NB4 (cell line): ENCODE measurements around the gene ANKRD34A.

ENCODE experiments used
- DNase-seq: peaks from one replicate; pipeline ENCODE4 v3.0.0; 2010; ENCODE audit warnings: low read depth
- H3K4me3 ChIP-seq: one replicate; pipeline ENCODE4 v1.5.1; 2011; ENCODE audit warnings: mild to moderate bottlenecking, low read depth, low read length, moderate library complexity
- CTCF ChIP-seq: IDR thresholded peaks from one replicate; pipeline ENCODE4 v1.5.1; 2012; ENCODE audit warnings: low read depth, low read length
- MAX ChIP-seq: IDR thresholded peaks from 2 replicates; pipeline ENCODE4 v1.6.1; 2011; ENCODE audit warnings: low read depth, low read length
- MYC ChIP-seq: IDR thresholded peaks from 2 replicates; pipeline ENCODE4 v1.6.1; 2011; ENCODE audit warnings: low read depth, low read length
- POLR2A ChIP-seq: IDR thresholded peaks from 2 replicates; pipeline ENCODE4 v1.6.1; 2011; ENCODE audit warnings: mild to moderate bottlenecking; ENCODE audit not compliant: insufficient read length; ENCODE audit errors: extremely low read depth

ANKRD34A gene

DNA sequence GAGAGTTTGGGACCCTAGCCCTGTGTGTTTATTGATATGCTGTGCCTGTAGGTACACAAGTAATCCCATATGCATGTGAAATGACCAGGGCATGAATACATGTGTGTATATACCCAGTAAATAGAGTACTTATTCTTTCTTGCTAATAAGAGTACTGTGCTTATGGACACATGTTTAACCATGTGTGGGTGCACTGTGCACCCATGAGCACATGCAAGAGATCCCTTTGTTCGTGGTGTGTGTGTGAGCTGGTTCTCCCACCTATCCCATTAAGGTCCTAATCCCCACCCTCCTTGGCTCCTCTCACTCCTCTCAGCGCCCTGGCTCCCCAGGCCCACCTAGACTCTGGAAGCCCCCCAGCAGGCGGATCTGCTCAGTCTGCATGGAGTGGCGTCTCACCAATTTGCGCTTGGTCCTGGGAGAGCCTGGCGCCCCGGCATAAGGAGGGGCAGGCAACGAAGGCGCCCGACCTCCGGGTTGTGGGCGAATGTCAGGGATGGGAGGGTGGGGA, 4.4 kb downstream of the ANKRD34A start:
- TF ChIP-seq MAX: peak; percentile 87
- no peak; the same call in none of the 2 replicates for TF ChIP-seq MYC
- peak overlapping the region; percentile 73 for H3K4me3 ChIP-seq
- DNase-seq: no peak

DNA sequence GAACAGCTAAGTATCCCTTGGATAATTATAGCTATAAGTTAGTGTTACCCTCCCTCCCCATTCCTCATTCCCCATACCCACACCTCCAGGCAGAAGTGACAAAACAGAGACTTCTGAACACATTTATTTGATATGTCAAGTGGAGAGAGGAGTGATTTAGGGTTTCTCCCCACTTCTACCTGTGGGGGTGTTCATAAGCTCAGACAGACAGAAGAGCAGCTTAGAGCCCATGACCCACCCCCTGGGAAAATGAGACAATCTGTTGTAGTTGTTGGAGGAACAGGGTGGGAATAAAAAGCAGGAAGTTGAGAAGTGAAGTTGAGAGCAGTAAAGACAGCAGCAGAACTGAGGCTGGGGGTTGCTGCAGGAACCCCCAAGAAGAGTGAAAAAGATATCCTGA, 5.0 kb downstream of the ANKRD34A start:
- TF ChIP-seq CTCF (no peak), MAX (no peak), POLR2A (no peak), MYC (no peak)
- peak; percentile 25 for DNase-seq
- no peak overlapping the region for H3K4me3 ChIP-seq

DNA sequence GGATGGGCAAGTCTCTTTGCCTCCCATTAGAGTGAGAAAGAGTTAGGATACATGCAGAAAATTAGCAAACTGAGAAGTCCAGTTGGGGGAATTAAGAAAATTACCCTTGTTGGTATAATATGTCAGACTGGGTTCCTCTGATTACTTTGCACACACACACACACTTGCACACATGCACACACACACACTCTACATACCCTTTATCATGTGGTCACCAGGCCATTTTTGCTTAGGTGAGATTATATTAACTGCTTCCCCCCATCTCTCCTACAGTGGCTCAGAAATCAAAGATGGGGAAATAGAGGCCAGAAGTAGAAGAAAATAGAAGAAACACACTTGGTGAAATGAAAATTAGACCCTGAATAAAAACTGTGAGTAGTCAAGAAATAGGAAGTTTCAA, 5.6 kb downstream of the ANKRD34A start:
- DNase-seq: no peak
- TF ChIP-seq MYC: no peak
- no peak for TF ChIP-seq CTCF
- no peak for TF ChIP-seq POLR2A
- no peak for TF ChIP-seq MAX

GRCh38 chr1:145957443-145958319, 6.7 kb downstream of the ANKRD34A start, which contains the start of gene LIX1L:
LIX1L (minus strand) TSS chr1:145958017; CDS start chr1:145957927, 90 bp downstream.
- peak; percentile 66 for TF ChIP-seq POLR2A
- TF ChIP-seq MYC: peak; percentile 60
- TF ChIP-seq CTCF: no peak
- peak; percentile 67 for TF ChIP-seq MAX
- DNase-seq: peak; percentile 98
- H3K4me3 ChIP-seq: peak within 1 kb of the TSS; percentile 87

More for the DNA sequence above, 5.6 kb downstream of the ANKRD34A start:
- H3K4me3 ChIP-seq: no peak overlapping the region

- TF ChIP-seq CTCF (no peak), MYC (no peak), MAX (no peak), POLR2A (no peak)
- DNase-seq: peak; percentile 25
- peak overlapping the region; percentile 87 for H3K4me3 ChIP-seq
Observed at GRCh38 chr1:145956781-145957442, 7.5 kb downstream of the ANKRD34A start.

GRCh38 chr1:145956361-145956760, 8.0 kb downstream of the ANKRD34A start:
- DNase-seq: no peak
- H3K4me3 ChIP-seq: peak overlapping the region; percentile 87
- TF ChIP-seq MAX: no peak
- no peak for TF ChIP-seq MYC
- no peak for TF ChIP-seq POLR2A
- TF ChIP-seq CTCF: no peak
